Mesendoderm (in vitro differentiated cells): ENCODE data around the gene VPS26B.

Experiments used
- DNase-seq: peaks from one replicate; pipeline ENCODE4 v3.0.0; 2013
- H2AK5ac ChIP-seq: 2 replicates; pipeline ENCODE4 v1.6.1; 2013; ENCODE audit warnings: low read length, inconsistent platforms
- H2BK120ac ChIP-seq: 2 replicates; pipeline ENCODE4 v1.6.1; 2013; ENCODE audit warnings: low read depth, mild to moderate bottlenecking, low read length, moderate library complexity, mixed read lengths
- H2BK15ac ChIP-seq: replicated peaks from 2 replicates; pipeline ENCODE4 v1.6.1; 2013; ENCODE audit warnings: low read depth, mild to moderate bottlenecking, moderate library complexity
- H2BK5ac ChIP-seq: 2 replicates; pipeline ENCODE4 v1.6.1; 2013; ENCODE audit warnings: low read length, inconsistent platforms
- H3K18ac ChIP-seq: 2 replicates; pipeline ENCODE4 v1.6.1; 2013; ENCODE audit warnings: mild to moderate bottlenecking, low read length, mixed read lengths
- H3K23ac ChIP-seq: one replicate; pipeline ENCODE4 v1.6.1; 2013; ENCODE audit warnings: low read length
- H3K27ac ChIP-seq: 2 replicates; pipeline ENCODE4 v1.5.1; 2013; ENCODE audit warnings: low read depth, mild to moderate bottlenecking, inconsistent platforms, low read length, moderate library complexity
- H3K27me3 ChIP-seq: 2 replicates; pipeline ENCODE4 v1.6.1; 2013; ENCODE audit warnings: low read length, control low read depth, mild to moderate bottlenecking, inconsistent platforms; ENCODE audit not compliant: insufficient read depth, poor library complexity
- H3K36me3 ChIP-seq: 2 replicates; pipeline ENCODE4 v1.6.1; 2013; ENCODE audit warnings: low read length, inconsistent platforms; ENCODE audit not compliant: control insufficient read depth, insufficient read depth
- H3K4ac ChIP-seq: one replicate; pipeline ENCODE4 v1.6.1; 2013; ENCODE audit warnings: low read depth, mild to moderate bottlenecking, low read length, moderate library complexity
- H3K4me1 ChIP-seq: 2 replicates; pipeline ENCODE4 v1.6.1; 2013; ENCODE audit warnings: low read depth, low read length, inconsistent platforms; ENCODE audit not compliant: control insufficient read depth
- H3K4me2 ChIP-seq: 2 replicates; pipeline ENCODE4 v1.6.1; 2013; ENCODE audit warnings: low read length
- H3K4me3 ChIP-seq: 2 replicates; pipeline ENCODE4 v1.5.1; 2013; ENCODE audit warnings: mild to moderate bottlenecking, low read length
- H3K56ac ChIP-seq: one replicate; pipeline ENCODE4 v1.6.1; 2013; ENCODE audit warnings: low read length
- H3K79me1 ChIP-seq: 2 replicates; pipeline ENCODE4 v1.6.1; 2013; ENCODE audit warnings: low read length, inconsistent platforms
- H3K79me2 ChIP-seq: 2 replicates; pipeline ENCODE4 v1.6.1; 2013; ENCODE audit warnings: mild to moderate bottlenecking, low read length; ENCODE audit not compliant: control insufficient read depth, insufficient read depth
- H3K9ac ChIP-seq: 2 replicates; pipeline ENCODE4 v1.6.1; 2013; ENCODE audit warnings: low read length, inconsistent platforms
- H4K5ac ChIP-seq: one replicate; pipeline ENCODE4 v1.6.1; 2013; ENCODE audit warnings: low read length
- H4K8ac ChIP-seq: one replicate; pipeline ENCODE4 v1.6.1; 2013; ENCODE audit warnings: low read depth, mild to moderate bottlenecking, control low read depth, low read length, moderate library complexity
- WGBS: extraction: QIAGEN DNeasy Blood & Tissue Kit; methylation state at CpG from one replicate; pipeline ENCODE4 v1.1.7; 2013; ENCODE audit warnings: low lambda C conversion rate, missing lambda C conversion rate; ENCODE audit not compliant: insufficient coverage; ENCODE audit errors: extremely low coverage; 5-methylcytosine and 5-hydroxymethylcytosine counted together

Gene VPS26B

DNA sequence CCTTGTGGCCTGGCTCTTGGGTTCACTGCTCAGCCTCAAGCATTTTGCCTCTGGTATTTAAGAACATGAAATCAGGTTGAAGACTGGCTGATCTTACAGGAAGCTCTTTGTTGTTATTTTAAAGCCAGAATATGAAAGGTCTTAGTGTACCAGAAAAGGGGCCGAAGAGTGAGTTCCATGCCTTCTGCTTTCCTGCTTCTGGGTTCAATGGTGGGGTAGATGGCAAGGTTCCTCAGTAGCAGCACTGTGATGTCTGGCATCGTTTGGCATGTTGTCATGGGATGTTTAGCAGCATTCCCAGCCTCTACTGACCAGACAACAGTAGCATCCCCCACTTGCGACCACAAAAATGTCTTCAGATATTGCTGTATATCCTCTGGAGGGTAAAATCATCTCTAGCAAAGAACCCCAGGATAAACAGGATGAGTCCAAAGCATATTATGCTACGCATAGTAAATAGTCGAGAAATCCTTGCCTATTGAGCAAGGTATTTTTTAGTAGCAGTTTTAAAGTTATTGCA is 2.4 kb downstream of the VPS26B start:
- no peak overlapping the region for H3K23ac ChIP-seq
- H4K8ac ChIP-seq: no peak overlapping the region
- peaks cover 17% of the 10 kb centered on the region for H3K79me2 ChIP-seq
- peaks cover 25% of the 10 kb centered on the region for H3K79me1 ChIP-seq
- WGBS: no CpG with 5 or more reads among the region's 5 CpGs
- H2BK5ac ChIP-seq: no peak overlapping the region
- no peak overlapping the region for H3K18ac ChIP-seq
- no peak overlapping the region for H3K4me3 ChIP-seq
- no peak overlapping the region for H4K5ac ChIP-seq
- no peaks in the 10 kb centered on the region for H3K27me3 ChIP-seq
- peaks cover 4% of the 10 kb centered on the region for H3K4me1 ChIP-seq
- H2BK15ac ChIP-seq: no peak overlapping the region
- no peak overlapping the region for H3K56ac ChIP-seq
- H3K27ac ChIP-seq: no peak overlapping the region
- H3K4ac ChIP-seq: no peak overlapping the region
- no peak overlapping the region for H3K4me2 ChIP-seq
- no peaks in the 10 kb centered on the region for H3K36me3 ChIP-seq
- no peak overlapping the region for H2BK120ac ChIP-seq
- H3K9ac ChIP-seq: no peak overlapping the region
- no peak overlapping the region for H2AK5ac ChIP-seq
- no peak for DNase-seq

- Histone ChIP-seq H3K56ac (no peak overlapping the region), H3K36me3 (no peaks in the 10 kb centered on the region), H4K5ac (no peak overlapping the region), H4K8ac (no peak overlapping the region), H3K4me3 (no peak overlapping the region), H2BK15ac (no peak overlapping the region), H2AK5ac (no peak overlapping the region), H3K79me1 (peaks cover 20% of the 10 kb centered on the region), H3K4me2 (no peak overlapping the region), H3K4me1 (no peaks in the 10 kb centered on the region), H2BK120ac (no peak overlapping the region), H3K23ac (no peak overlapping the region), H3K27me3 (no peaks in the 10 kb centered on the region), H3K27ac (no peak overlapping the region), H2BK5ac (no peak overlapping the region), H3K4ac (no peak overlapping the region), H3K79me2 (peaks cover 2% of the 10 kb centered on the region), H3K18ac (no peak overlapping the region), H3K9ac (no peak overlapping the region)
- no CpG with 5 or more reads among the region's 6 CpGs for WGBS
- DNase-seq: no peak
Measured at GRCh38 chr11:134228625-134229024, 4.2 kb downstream of the VPS26B start.

- Histone ChIP-seq H3K9ac (no peak overlapping the region), H3K79me2 (peaks cover 2% of the 10 kb centered on the region), H3K4me2 (no peak overlapping the region), H3K56ac (no peak overlapping the region), H3K23ac (no peak overlapping the region), H3K4me1 (no peaks in the 10 kb centered on the region), H2AK5ac (no peak overlapping the region), H3K27ac (no peak overlapping the region), H3K18ac (no peak overlapping the region), H3K79me1 (peaks cover 20% of the 10 kb centered on the region), H2BK15ac (no peak overlapping the region), H4K8ac (no peak overlapping the region), H3K4ac (no peak overlapping the region), H3K27me3 (no peaks in the 10 kb centered on the region), H3K4me3 (no peak overlapping the region), H4K5ac (no peak overlapping the region), H2BK5ac (no peak overlapping the region), H3K36me3 (no peaks in the 10 kb centered on the region), H2BK120ac (no peak overlapping the region)
- DNase-seq: no peak
- WGBS: no CpG with 5 or more reads among the region's 6 CpGs
Measured at GRCh38 chr11:134229126-134229790, 4.8 kb downstream of the VPS26B start.

DNA sequence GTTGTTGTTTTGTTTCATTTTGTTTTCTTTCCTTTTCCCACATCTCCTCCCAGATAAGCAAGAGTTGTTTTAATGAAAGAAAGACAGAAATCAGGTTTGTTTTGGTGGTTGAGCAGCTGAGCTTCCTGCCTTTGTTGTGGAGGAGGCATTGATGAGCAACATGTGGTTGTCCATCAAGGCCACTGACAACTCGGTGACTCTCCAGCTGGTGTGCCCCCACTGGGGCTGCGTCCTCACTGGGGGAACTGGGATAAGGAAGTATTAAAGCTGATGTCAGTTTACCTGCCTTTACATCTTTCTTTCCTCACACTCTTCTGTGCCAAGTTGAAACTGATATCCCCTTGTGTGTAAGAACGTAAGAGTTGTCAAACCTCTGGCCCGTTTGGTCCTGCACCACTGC is 5.9 kb downstream of the VPS26B start:
- Histone ChIP-seq H3K79me1 (peaks cover 18% of the 10 kb centered on the region), H3K56ac (no peak overlapping the region), H3K36me3 (no peaks in the 10 kb centered on the region), H3K4me2 (no peak overlapping the region), H3K4me1 (no peaks in the 10 kb centered on the region), H4K5ac (no peak overlapping the region), H2BK5ac (no peak overlapping the region), H3K4ac (no peak overlapping the region), H3K4me3 (no peak overlapping the region), H2BK15ac (no peak overlapping the region), H2AK5ac (no peak overlapping the region), H4K8ac (no peak overlapping the region), H3K23ac (no peak overlapping the region), H3K27ac (no peak overlapping the region), H2BK120ac (no peak overlapping the region), H3K9ac (no peak overlapping the region), H3K27me3 (no peaks in the 10 kb centered on the region), H3K18ac (no peak overlapping the region), H3K79me2 (peaks cover 2% of the 10 kb centered on the region)
- no peak for DNase-seq
- no CpG with 5 or more reads among the region's 4 CpGs for WGBS

DNA sequence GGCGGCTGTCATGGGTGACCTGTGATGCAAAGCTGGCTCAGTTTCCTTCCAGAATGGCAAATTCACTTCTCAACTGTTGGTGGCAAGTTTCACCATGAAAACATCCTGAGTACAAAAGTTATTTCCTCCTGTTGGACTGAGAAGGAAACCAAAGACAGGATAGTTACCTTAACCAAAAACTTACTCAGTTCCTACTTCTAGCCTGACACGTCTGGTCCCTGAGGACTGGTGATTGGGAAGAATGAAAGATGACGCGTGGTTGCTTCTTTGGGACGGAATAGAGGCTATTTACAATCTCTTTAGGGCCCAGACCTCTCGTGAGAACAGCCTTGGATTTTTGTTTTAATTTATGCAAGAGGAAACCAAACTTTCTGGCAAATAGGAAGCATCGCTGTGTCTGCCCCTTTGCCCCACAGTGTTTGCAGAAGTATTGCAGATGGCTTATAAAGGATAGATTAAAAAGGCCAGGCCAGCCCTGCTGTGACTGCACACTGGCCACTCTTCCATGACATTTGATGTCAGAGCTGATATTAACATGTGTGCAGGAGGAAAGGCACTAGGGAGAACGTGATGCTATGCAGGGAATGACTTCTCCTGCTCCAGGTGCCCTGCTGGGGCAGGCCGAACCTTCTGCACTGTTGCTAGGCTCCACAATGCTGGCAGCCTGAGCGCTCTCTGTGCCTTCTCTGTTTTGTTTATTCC is 7.6 kb downstream of the VPS26B start:
- H2BK120ac ChIP-seq: no peak overlapping the region
- no peak overlapping the region for H4K8ac ChIP-seq
- no peak overlapping the region for H3K4me2 ChIP-seq
- no peak overlapping the region for H4K5ac ChIP-seq
- H3K27me3 ChIP-seq: no peaks in the 10 kb centered on the region
- no peak overlapping the region for H3K9ac ChIP-seq
- H3K18ac ChIP-seq: no peak overlapping the region
- no peak overlapping the region for H2AK5ac ChIP-seq
- H3K23ac ChIP-seq: no peak overlapping the region
- H2BK5ac ChIP-seq: no peak overlapping the region
- H3K56ac ChIP-seq: no peak overlapping the region
- no peak for DNase-seq
- no peaks in the 10 kb centered on the region for H3K36me3 ChIP-seq
- no peak overlapping the region for H3K27ac ChIP-seq
- peaks cover 13% of the 10 kb centered on the region for H3K79me1 ChIP-seq
- peaks cover 2% of the 10 kb centered on the region for H3K79me2 ChIP-seq
- WGBS: no CpG with 5 or more reads among the region's 10 CpGs
- no peak overlapping the region for H3K4me3 ChIP-seq
- no peak overlapping the region for H3K4ac ChIP-seq
- H2BK15ac ChIP-seq: no peak overlapping the region
- no peaks in the 10 kb centered on the region for H3K4me1 ChIP-seq
